Endothelial cell of umbilical vein (primary cell): Measurements from ENCODE around the gene PKNOX1. TPM values are rescaled to one million over a fixed set of nuclear protein-coding genes. Genes with fewer than 3 reads are reported as not detected.

Source experiments
- BruUV-seq: library from RNA; stranded (reverse); fragments of 400-500 nt; replicated peaks from 2 replicates; lab custom pipeline; 2021; lab: Mats Ljungman, UMichigan
- CTCF ChIA-PET: fragments of 300-600, 350-600 bp; sonication (Branson Sonifier 250); formaldehyde crosslinking; loops from one replicate; lab custom pipeline; 2021; ENCODE audit warnings: antibody characterized with exemption, inconsistent platforms; lab: Charles Lee
- POLR2A ChIA-PET: fragments of 300-600, 350-600 bp; sonication (Branson Sonifier 250); formaldehyde crosslinking; loops from one replicate; lab custom pipeline; 2021; ENCODE audit warnings: antibody characterized with exemption, inconsistent platforms; lab: Charles Lee
- DNase-seq: peaks from one replicate; pipeline ENCODE4 v3.0.0-alpha.2; 2011; ENCODE audit warnings: low read depth, low spot score
- FAIRE-seq: peaks from 2 replicates; lab custom pipeline; 2011; peaks lifted over from hg19 to GRCh38; lab: Jason Lieb, UNC
- H2AFZ ChIP-seq: 2 replicates; pipeline ENCODE4 v1.6.0; 2012; ENCODE audit warnings: low read depth, low read length, control low read depth, inconsistent platforms
- H3K27ac ChIP-seq: 2 replicates; pipeline ENCODE4 v1.5.1; 2011; ENCODE audit warnings: low read depth, mild to moderate bottlenecking, control low read depth, low read length, moderate library complexity; ENCODE audit not compliant: insufficient read depth
- H3K27me3 ChIP-seq, 2 experiments: 2 replicates each; pipeline versions ENCODE4 v1.6.0 to v1.6.1; 2011; ENCODE audit warnings: low read length in 2 of 2, mixed read lengths in 1 of 2; ENCODE audit not compliant: control insufficient read depth in 2 of 2, insufficient read depth in 2 of 2
- H3K36me3 ChIP-seq, 2 experiments: 2 replicates in 1 of 2; 3 replicates in 1 of 2; pipeline ENCODE4 v1.5.1; 2011; ENCODE audit warnings: low read length in 2 of 2, mild to moderate bottlenecking in 1 of 2, moderate library complexity in 1 of 2; ENCODE audit not compliant: control insufficient read depth in 2 of 2, insufficient read depth in 2 of 2; ENCODE audit errors: extremely low read depth in 1 of 2
- H3K4me1 ChIP-seq: 3 replicates; pipeline ENCODE4 v1.5.1; 2011; ENCODE audit warnings: mild to moderate bottlenecking, low read length; ENCODE audit not compliant: control insufficient read depth, insufficient read depth; ENCODE audit errors: extremely low read depth
- H3K4me2 ChIP-seq: 2 replicates; pipeline ENCODE4 v1.6.1; 2011; ENCODE audit warnings: low read length, control low read depth, mixed read lengths; ENCODE audit not compliant: insufficient read depth
- H3K4me3 ChIP-seq, 3 experiments: fragments of 200-600 bp in 1 of 3; sonication (generic), shearing (Covaris generic) in 1 of 3; replicated peaks in 1 of 3; 2 replicates each; pipeline ENCODE4 v1.5.1; 2011 to 2016; ENCODE audit warnings: control low read depth in 3 of 3, low read length in 3 of 3, mild to moderate bottlenecking in 2 of 3, inconsistent platforms in 1 of 3, low read depth in 1 of 3, moderate library complexity in 1 of 3; ENCODE audit not compliant: insufficient read depth in 1 of 3
- H3K79me2 ChIP-seq: 2 replicates; pipeline ENCODE4 v1.6.0; 2012; ENCODE audit warnings: low read length, inconsistent platforms; ENCODE audit not compliant: control insufficient read depth, insufficient read depth
- H3K9ac ChIP-seq: replicated peaks from 2 replicates; pipeline ENCODE3; 2011; ENCODE audit warnings: low read length, control low read depth; ENCODE audit not compliant: insufficient read depth; ENCODE audit errors: extremely low read depth
- H3K9me1 ChIP-seq: replicated peaks from 3 replicates; pipeline ENCODE4 v1.6.0; 2011; ENCODE audit warnings: mild to moderate bottlenecking, low read length; ENCODE audit not compliant: control insufficient read depth, insufficient read depth; ENCODE audit errors: extremely low read depth
- H3K9me3 ChIP-seq: replicated peaks from 2 replicates; pipeline ENCODE4 v1.5.1; 2012; ENCODE audit warnings: low read length, inconsistent platforms; ENCODE audit not compliant: control insufficient read depth, insufficient read depth
- H4K20me1 ChIP-seq: replicated peaks from 2 replicates; pipeline ENCODE3; 2011; ENCODE audit warnings: mild to moderate bottlenecking, low read length; ENCODE audit not compliant: control insufficient read depth, insufficient read depth; ENCODE audit errors: extremely low read depth
- CTCF ChIP-seq, 2 donors: IDR thresholded peaks; 1 replicate in 1 of 2; 2 replicates in 1 of 2; pipeline ENCODE4 v1.5.1; 2011; ENCODE audit warnings: low read length in 2 of 2, mild to moderate bottlenecking in 2 of 2, moderate library complexity in 2 of 2, control low read depth in 1 of 2, inconsistent platforms in 1 of 2, low read depth in 1 of 2; ENCODE audit not compliant: insufficient read depth in 1 of 2; ENCODE audit errors: extremely low read depth in 1 of 2
- EZH2 ChIP-seq: IDR thresholded peaks from 2 replicates; pipeline ENCODE4 v1.6.1; 2012; ENCODE audit warnings: borderline replicate concordance, low read depth, mild to moderate bottlenecking, moderate library complexity, low read length, inconsistent platforms; ENCODE audit not compliant: severe bottlenecking
- FOS ChIP-seq: IDR thresholded peaks from 2 replicates; pipeline ENCODE4 v1.6.1; 2011; ENCODE audit warnings: mild to moderate bottlenecking, low read length, moderate library complexity, borderline replicate concordance; ENCODE audit not compliant: insufficient read depth
- GATA2 ChIP-seq: IDR thresholded peaks from 2 replicates; pipeline ENCODE4 v1.7.0; 2011; ENCODE audit warnings: low read depth, mild to moderate bottlenecking, moderate library complexity, mixed read lengths, low read length; ENCODE audit not compliant: insufficient read length, insufficient read depth
- JUN ChIP-seq: IDR thresholded peaks from 2 replicates; pipeline ENCODE4 v1.6.1; 2011; ENCODE audit warnings: borderline replicate concordance, low read depth; ENCODE audit not compliant: insufficient read length, insufficient read depth
- MAX ChIP-seq: IDR thresholded peaks from 2 replicates; pipeline ENCODE4 v1.6.1; 2011; ENCODE audit not compliant: insufficient read depth, insufficient read length
- MYC ChIP-seq: IDR thresholded peaks from one replicate; pipeline ENCODE4 v1.6.1; 2011; ENCODE audit warnings: mild to moderate bottlenecking, low read depth, low read length
- POLR2A ChIP-seq: IDR thresholded peaks from 2 replicates; pipeline ENCODE4 v1.6.1; 2012; ENCODE audit warnings: low read depth, mild to moderate bottlenecking, control low read depth, low read length
- POLR2AphosphoS5 ChIP-seq: IDR thresholded peaks from 2 replicates; pipeline ENCODE4 v1.6.1; 2012; ENCODE audit warnings: low read depth, mild to moderate bottlenecking, control low read depth, low read length, moderate library complexity; ENCODE audit not compliant: insufficient read depth
- dilution Hi-C: fragments of 300-500 bp; cut with MboI; formaldehyde crosslinking; loops from one replicate; pipeline ENCODE4 v1.15.0; 2019; ENCODE audit warnings: low sequenced_read_pairs; ENCODE audit not compliant: extremely low pct_ligation_motif_present
- intact Hi-C: fragments of 100-400 bp; cut with micrococcal nuclease; formaldehyde crosslinking; loops from one replicate; pipeline ENCODE4 v1.10.0; 2022
- polyA plus RNA-seq, 4 experiments: library from polyadenylated mRNA; depleted of rRNA in 3 of 4; stranded (reverse) in 3 of 4; unstranded in 1 of 4; fragments of >200 nt; gene quantifications; 2 replicates each; pipeline versions ENCODE4 v1.2.1 to v1.2.3, GENCODE V29; 2011 to 2012; ENCODE audit warnings: missing spikeins in 1 of 4
- total RNA-seq: library from RNA; stranded (reverse); gene quantifications from 2 replicates; pipeline ENCODE4 v1.2.3, GENCODE V29; 2021

Gene PKNOX1
- total and polyA plus RNA-seq, 2 donors (not counting 3 experiments of a cell fraction or from before 2014, with no cell fraction given) = 16.6 to 23.6 TPM

GRCh38 chr21:42962380-42963007 is 11.9 kb upstream of the PKNOX1 start:
- Histone ChIP-seq H3K4me2 (no peak overlapping the region), H2AFZ (no peak overlapping the region), H3K4me3 (no peak overlapping the region), H3K4me1 (no peaks in the 10 kb centered on the region), H3K9ac (no peak overlapping the region), H3K9me1 (no peaks in the 10 kb centered on the region), H4K20me1 (no peaks in the 10 kb centered on the region), H3K36me3 (no peaks in the 10 kb centered on the region), H3K79me2 (no peaks in the 10 kb centered on the region), H3K27ac (no peak overlapping the region), H3K9me3 (no peaks in the 10 kb centered on the region), H3K27me3 (peaks cover 0 to 2% of the 10 kb centered on the region in 2 experiments)
- dilution Hi-C loops = no loop called here
- FAIRE-seq (no peak), DNase-seq (no peak)
- TF ChIP-seq POLR2AphosphoS5 (no peak), GATA2 (no peak), EZH2 (no peak), POLR2A (no peak), CTCF (IDR thresholded peaks at IDR 0.05; ENCODE audit: extremely low read depth in 1 of 2, insufficient read depth in 1 of 2, low read depth in 1 of 2, low read length in 2 of 2) (no peak), MYC (no peak), MAX (no peak), FOS (no peak), JUN (no peak)
- no TSS peak for BruUV-seq
- intact Hi-C loops = no loop called here
- POLR2A ChIA-PET = interaction anchor here (0.7 kb wide), 1 partner anchor 70 kb away, joined by 5 read pairs; the partner anchor contains the start of gene NDUFV3
- CTCF ChIA-PET = interaction anchor here (0.9 to 1.7 kb wide), 2 partner anchors 12 to 22 kb away, joined by 3 to 5 read pairs; partner anchors contain the start of gene PKNOX1
